Endodermal cell (in vitro differentiated cells): ENCODE data around the gene ANKFY1. TPM values are rescaled to one million over a fixed set of nuclear protein-coding genes. Genes with fewer than 3 reads are reported as not detected.
A peak's percentile ranks its signal among the peaks of the same experiment; 100 is the strongest.
"Not testable (repeated sequence)": the region's sequence is repeated elsewhere in the genome, so short reads cannot be mapped to it uniquely, and the experiment has no call there.

ENCODE experiments used
- DNase-seq: peaks from one replicate; pipeline ENCODE4 v3.0.0-alpha.2; 2017
- H3K27ac ChIP-seq: 2 replicates; pipeline ENCODE4 v1.5.1; 2013; ENCODE audit warnings: mild to moderate bottlenecking, low read depth, low read length, moderate library complexity
- H3K27me3 ChIP-seq: 2 replicates; pipeline ENCODE4 v1.6.1; 2013; ENCODE audit warnings: mild to moderate bottlenecking, low read length, moderate library complexity; ENCODE audit not compliant: insufficient read depth, control insufficient read depth, poor library complexity, severe bottlenecking
- H3K36me3 ChIP-seq: 2 replicates; pipeline ENCODE4 v1.7.0; 2013; ENCODE audit warnings: mild to moderate bottlenecking, low read length, moderate library complexity; ENCODE audit not compliant: control insufficient read depth, insufficient read depth
- H3K4me1 ChIP-seq: one replicate; pipeline ENCODE4 v1.7.0; 2013; ENCODE audit warnings: low read length; ENCODE audit not compliant: control insufficient read depth, insufficient read depth
- H3K4me3 ChIP-seq: 2 replicates; pipeline ENCODE4 v1.5.1; 2013; ENCODE audit warnings: mild to moderate bottlenecking, low read length, moderate library complexity
- H3K9ac ChIP-seq: 2 replicates; pipeline ENCODE4 v1.6.1; 2013; ENCODE audit warnings: mild to moderate bottlenecking, low read length, moderate library complexity; ENCODE audit not compliant: poor library complexity, severe bottlenecking; ENCODE audit errors: extremely low read depth
- H3K9me3 ChIP-seq: 2 replicates; pipeline ENCODE4 v1.6.1; 2013; ENCODE audit warnings: mild to moderate bottlenecking, low read length, moderate library complexity; ENCODE audit not compliant: control insufficient read depth
- H3K27ac Mint-ChIP-seq: 2 replicates; pipeline ENCODE4 v1.8.0; 2020; ENCODE audit warnings: mixed read lengths
- H3K27me3 Mint-ChIP-seq: 2 replicates; pipeline ENCODE4 v1.8.0; 2021; ENCODE audit warnings: mild to moderate bottlenecking, mixed read lengths; ENCODE audit not compliant: insufficient read depth
- H3K36me3 Mint-ChIP-seq: 2 replicates; pipeline ENCODE4 v1.8.0; 2020; ENCODE audit warnings: low read depth, mixed read lengths
- H3K4me1 Mint-ChIP-seq: 2 replicates; pipeline ENCODE4 v1.8.0; 2020; ENCODE audit warnings: mixed read lengths
- H3K4me3 Mint-ChIP-seq: 2 replicates; pipeline ENCODE4 v1.8.0; 2020; ENCODE audit warnings: mild to moderate bottlenecking, moderate library complexity, mixed read lengths
- H3K9me3 Mint-ChIP-seq: 2 replicates; pipeline ENCODE4 v1.8.0; 2020; ENCODE audit warnings: mild to moderate bottlenecking, mixed read lengths
- CTCF ChIP-seq: fragments of 200-600 bp; sonication (generic); conservative IDR thresholded peaks from 2 replicates; pipeline ENCODE4 v1.5.0; 2021; ENCODE audit warnings: antibody characterized with exemption, mild to moderate bottlenecking
- WGBS, 2 experiments: methylation state at CpG; one replicate each; pipeline versions ENCODE4 v1.1.5 to v1.1.7; 2013; ENCODE audit warnings: missing lambda C conversion rate in 2 of 2, mixed read lengths in 1 of 2; ENCODE audit not compliant: insufficient coverage in 1 of 2, insufficient read length in 1 of 2; 5-methylcytosine and 5-hydroxymethylcytosine counted together
- total RNA-seq, 2 donors: library from RNA; stranded (reverse); fragmentation: NEBNext Ultra II Directional in 1 of 2; extraction: Animal tissue kit (Norgen Biotek cat#: 25700) in 1 of 2; gene quantifications; 2 replicates in 1 of 2; 3 replicates in 1 of 2; pipeline ENCODE4 v1.2.1, GENCODE V29; 2021

Gene ANKFY1
- total RNA-seq, 2 donors from 2014 or later, result 48.0 to 62.4 TPM

- Mint-ChIP-seq H3K27me3 (no peaks in the 10 kb centered on the region), H3K9me3 (no peaks in the 10 kb centered on the region), H3K4me1 (peaks cover 15% of the 10 kb centered on the region), H3K36me3 (no peaks in the 10 kb centered on the region), H3K4me3 (peak overlapping the region; percentile 92), H3K27ac (peak overlapping the region; percentile 99)
- Histone ChIP-seq H3K4me3 (peak overlapping the region; percentile 93), H3K4me1 (peaks cover 9% of the 10 kb centered on the region), H3K9ac (peak overlapping the region; percentile 99), H3K27ac (peak overlapping the region; percentile 98), H3K9me3 (no peaks in the 10 kb centered on the region), H3K27me3 (no peaks in the 10 kb centered on the region), H3K36me3 (no peaks in the 10 kb centered on the region)
- WGBS, 2 experiments, result 3 to 12% methylated on average over 20 to 69 of the region's 69 CpGs
- DNase-seq, result peak; percentile 97
- no peak for TF ChIP-seq CTCF
These were observed 120.0 kb downstream of the ANKFY1 start for GRCh38 chr17:4143563-4144421.

GRCh38 chr17:4142107-4142900 lies 121.5 kb downstream of the ANKFY1 start:
- no peaks in the 10 kb centered on the region for H3K36me3 Mint-ChIP-seq
- peaks cover 9% of the 10 kb centered on the region for H3K4me1 ChIP-seq
- DNase-seq, result peak; percentile 82
- peak overlapping the region; percentile 93 for H3K4me3 ChIP-seq
- no peak for TF ChIP-seq CTCF
- H3K9me3 ChIP-seq, result no peaks in the 10 kb centered on the region
- no peaks in the 10 kb centered on the region for H3K9me3 Mint-ChIP-seq
- peak overlapping the region; percentile 34 for H3K27ac ChIP-seq
- no peaks in the 10 kb centered on the region for H3K27me3 ChIP-seq
- peak overlapping the region; percentile 92 for H3K4me3 Mint-ChIP-seq
- H3K9ac ChIP-seq, result peak overlapping the region; percentile 67
- peak overlapping the region; percentile 81 for H3K27ac Mint-ChIP-seq
- WGBS, 2 experiments, result 6 to 17% methylated on average over 22 to 56 of the region's 56 CpGs
- no peaks in the 10 kb centered on the region for H3K36me3 ChIP-seq
- H3K4me1 Mint-ChIP-seq, result peaks cover 15% of the 10 kb centered on the region
- no peaks in the 10 kb centered on the region for H3K27me3 Mint-ChIP-seq

- no peak overlapping the region for H3K4me3 Mint-ChIP-seq
- H3K9me3 Mint-ChIP-seq, result no peaks in the 10 kb centered on the region
These were observed 123.7 kb downstream of the ANKFY1 start for GRCh38 chr17:4140125-4140524.

GRCh38 chr17:4138906-4139526 lies 124.8 kb downstream of the ANKFY1 start:
- not testable (repeated sequence) for H3K9me3 ChIP-seq, H3K36me3 ChIP-seq, H3K4me3 Mint-ChIP-seq, H3K27me3 ChIP-seq, H3K9me3 Mint-ChIP-seq, H3K27ac Mint-ChIP-seq, H3K27me3 Mint-ChIP-seq, H3K9ac ChIP-seq, H3K4me1 ChIP-seq, DNase-seq, H3K36me3 Mint-ChIP-seq, H3K27ac ChIP-seq, H3K4me3 ChIP-seq
- peaks cover 10% of the 10 kb centered on the region for H3K4me1 Mint-ChIP-seq
- 84 to 93% methylated on average over 4 to 8 of the region's 9 CpGs for WGBS, 2 experiments

More at GRCh38 chr17:4140125-4140524, 123.7 kb downstream of the ANKFY1 start:
- Histone ChIP-seq H3K4me3 (peak overlapping the region; percentile 58), H3K4me1 (peaks cover 9% of the 10 kb centered on the region), H3K27ac (no peak overlapping the region), H3K27me3 (no peaks in the 10 kb centered on the region), H3K36me3 (peaks cover 4% of the 10 kb centered on the region), H3K9me3 (no peaks in the 10 kb centered on the region), H3K9ac (no peak overlapping the region)
- WGBS, 2 experiments, result 95 to 100% methylated on average over 1 to 2 of the region's 2 CpGs
- no peak overlapping the region for H3K27ac Mint-ChIP-seq
- H3K27me3 Mint-ChIP-seq, result no peaks in the 10 kb centered on the region
- no peak for DNase-seq
- no peak for TF ChIP-seq CTCF
- peaks cover 15% of the 10 kb centered on the region for H3K4me1 Mint-ChIP-seq
- H3K36me3 Mint-ChIP-seq, result no peaks in the 10 kb centered on the region
